Mucosa of rectum (tissue), 2 donors: ENCODE results near the gene KRTAP12-4.
"Not testable (repeated sequence)": the region's sequence is repeated elsewhere in the genome, so short reads cannot be mapped to it uniquely, and the experiment has no call there.

Source experiments
- H3K27ac ChIP-seq, 2 donors: one replicate each; pipeline ENCODE4 v1.7.0; 2013; ENCODE audit warnings: inconsistent platforms in 2 of 2, low read depth in 2 of 2, low read length in 2 of 2
- H3K27me3 ChIP-seq, 2 donors: one replicate each; pipeline ENCODE4 v1.7.0; 2013; ENCODE audit warnings: low read length in 2 of 2; ENCODE audit not compliant: control insufficient read depth in 2 of 2, insufficient read depth in 2 of 2
- H3K36me3 ChIP-seq, 2 donors: one replicate each; pipeline ENCODE4 v1.7.0; 2013; ENCODE audit warnings: low read length in 2 of 2; ENCODE audit not compliant: control insufficient read depth in 2 of 2, insufficient read depth in 2 of 2
- H3K4me1 ChIP-seq, 2 donors: one replicate each; pipeline ENCODE4 v1.7.0; 2013; ENCODE audit warnings: low read length in 2 of 2, mild to moderate bottlenecking in 1 of 2; ENCODE audit not compliant: control insufficient read depth in 2 of 2, insufficient read depth in 2 of 2
- H3K4me3 ChIP-seq, 2 donors: one replicate each; pipeline ENCODE4 v1.7.0; 2013; ENCODE audit warnings: low read length in 2 of 2
- H3K9ac ChIP-seq, 2 donors: one replicate each; pipeline ENCODE4 v1.7.0; 2013; ENCODE audit warnings: low read length in 2 of 2, low read depth in 1 of 2, mild to moderate bottlenecking in 1 of 2
- H3K9me3 ChIP-seq, 2 donors: one replicate each; pipeline ENCODE4 v1.7.0; 2013; ENCODE audit warnings: low read length in 2 of 2; ENCODE audit not compliant: control insufficient read depth in 2 of 2
- donor health status: healthy.
- donor health status: Normal muscosa, but diverticular disease.

KRTAP12-4 gene

DNA sequence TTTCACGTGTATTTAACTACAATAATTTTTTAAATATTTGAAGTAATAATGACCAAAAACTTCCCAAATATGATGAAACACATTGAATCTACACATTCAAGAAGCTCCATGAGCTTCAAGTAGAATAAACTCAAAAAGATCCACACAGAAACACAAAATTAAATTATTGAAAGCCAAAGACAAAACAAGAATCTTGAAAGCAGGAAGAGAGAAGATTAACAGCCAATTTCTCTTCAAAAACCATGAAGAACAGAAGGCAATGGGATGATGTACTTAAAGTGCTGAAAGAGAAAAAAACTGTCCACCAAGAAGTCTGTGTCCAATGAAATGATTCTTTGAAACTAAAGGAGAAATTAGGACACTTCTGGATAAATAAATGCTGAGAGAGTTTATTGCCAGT is 22.4 kb downstream of the KRTAP12-4 start:
- Histone ChIP-seq H3K4me1 (no peaks in the 10 kb centered on the region), H3K9me3 (peaks cover 0 to 3% of the 10 kb centered on the region in 2 donors), H3K9ac (no peak overlapping the region), H3K36me3 (no peaks in the 10 kb centered on the region), H3K4me3 (no peak overlapping the region), H3K27ac (no peak overlapping the region), H3K27me3 (no peaks in the 10 kb centered on the region)

DNA sequence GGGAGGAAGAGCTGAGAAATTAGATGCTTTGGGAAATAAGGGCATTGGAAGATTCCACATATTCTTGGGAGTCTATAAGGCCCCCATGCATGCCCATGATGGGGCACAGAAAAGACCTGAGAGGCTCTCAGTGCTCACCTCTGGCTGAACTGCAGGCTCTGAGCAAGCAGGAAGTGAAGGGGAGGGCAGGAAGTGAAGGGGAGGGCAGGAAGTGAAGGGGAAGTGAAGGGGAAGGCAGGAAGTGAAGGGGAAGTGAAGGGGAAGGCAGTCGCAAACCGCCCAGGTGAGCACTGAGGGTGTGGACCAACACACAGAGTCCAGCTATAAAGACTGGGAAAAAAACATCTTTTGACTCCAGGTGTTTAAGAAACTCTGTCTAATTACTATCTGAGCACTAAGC is 24.0 kb downstream of the KRTAP12-4 start:
- Histone ChIP-seq H3K4me3 (no peak overlapping the region), H3K4me1 (no peaks in the 10 kb centered on the region), H3K9me3 (peaks cover 0 to 3% of the 10 kb centered on the region in 2 donors)

DNA sequence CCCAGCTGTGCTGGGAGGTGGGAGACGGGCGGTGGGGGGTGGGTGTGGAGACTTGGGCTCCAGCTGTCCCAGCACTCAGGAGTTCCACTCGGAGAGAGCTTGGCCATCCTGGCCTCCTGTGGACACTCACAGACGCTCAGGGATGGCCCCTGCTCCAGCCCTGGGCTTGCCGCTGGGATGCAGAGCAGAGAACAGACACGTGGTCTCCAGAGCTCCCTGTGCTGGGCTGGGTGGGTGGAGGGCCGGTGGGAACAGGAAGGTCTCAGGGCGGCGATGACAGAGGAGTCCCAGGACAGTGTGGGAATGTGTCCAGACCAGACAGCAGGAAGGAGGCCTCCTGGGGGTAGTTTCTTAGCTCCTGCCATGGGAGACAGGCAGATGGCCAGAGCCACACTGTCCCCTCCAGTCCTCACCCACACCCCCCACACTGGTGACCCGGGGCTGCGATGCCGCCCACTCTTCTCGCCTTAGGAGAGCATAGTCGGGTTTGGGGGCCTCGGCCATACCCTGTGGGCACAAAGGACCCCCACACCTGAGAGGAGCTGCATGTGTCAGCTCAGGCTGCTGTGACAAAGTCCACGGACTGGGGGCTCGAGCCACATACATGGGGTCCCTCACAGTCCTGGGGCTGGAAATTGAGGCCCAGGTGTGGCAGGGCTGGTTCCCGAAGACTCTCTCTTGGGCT is 25.6 kb downstream of the KRTAP12-4 start:
- no peak overlapping the region for H3K4me3 ChIP-seq
- no peak overlapping the region for H3K27ac ChIP-seq
- H3K4me1 ChIP-seq: no peaks in the 10 kb centered on the region
- H3K9me3 ChIP-seq: peaks cover 0 to 3% of the 10 kb centered on the region in 2 donors
- H3K9ac ChIP-seq: no peak overlapping the region
- H3K36me3 ChIP-seq: no peaks in the 10 kb centered on the region
- H3K27me3 ChIP-seq: no peaks in the 10 kb centered on the region

More for the DNA sequence above, 24.0 kb downstream of the KRTAP12-4 start:
- Histone ChIP-seq H3K9ac (no peak overlapping the region), H3K27me3 (no peaks in the 10 kb centered on the region), H3K27ac (no peak overlapping the region), H3K36me3 (no peaks in the 10 kb centered on the region)

DNA sequence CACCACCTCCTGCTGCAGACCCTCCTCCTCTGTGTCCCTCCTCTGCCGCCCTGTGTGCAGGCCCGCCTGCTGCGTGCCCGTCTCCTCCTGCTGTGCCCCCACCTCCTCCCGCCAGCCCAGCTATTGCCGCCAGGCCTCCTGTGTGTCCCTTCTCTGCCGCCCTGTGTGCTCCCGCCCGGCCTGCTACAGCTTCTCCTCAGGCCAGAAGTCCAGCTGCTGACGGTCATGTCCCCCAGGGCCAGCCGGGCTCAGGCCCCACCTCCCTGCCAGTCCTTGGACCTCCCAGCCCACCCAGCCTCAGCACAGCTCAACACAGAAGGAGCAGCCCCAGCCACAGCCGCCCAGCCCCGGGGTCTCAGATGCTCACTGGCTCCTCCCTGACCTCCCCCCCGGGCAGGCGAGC is 26.6 kb downstream of the KRTAP12-4 start:
- not testable (repeated sequence) for H3K4me1 ChIP-seq, H3K9ac ChIP-seq, H3K27ac ChIP-seq, H3K4me3 ChIP-seq, H3K36me3 ChIP-seq, H3K9me3 ChIP-seq, H3K27me3 ChIP-seq

DNA sequence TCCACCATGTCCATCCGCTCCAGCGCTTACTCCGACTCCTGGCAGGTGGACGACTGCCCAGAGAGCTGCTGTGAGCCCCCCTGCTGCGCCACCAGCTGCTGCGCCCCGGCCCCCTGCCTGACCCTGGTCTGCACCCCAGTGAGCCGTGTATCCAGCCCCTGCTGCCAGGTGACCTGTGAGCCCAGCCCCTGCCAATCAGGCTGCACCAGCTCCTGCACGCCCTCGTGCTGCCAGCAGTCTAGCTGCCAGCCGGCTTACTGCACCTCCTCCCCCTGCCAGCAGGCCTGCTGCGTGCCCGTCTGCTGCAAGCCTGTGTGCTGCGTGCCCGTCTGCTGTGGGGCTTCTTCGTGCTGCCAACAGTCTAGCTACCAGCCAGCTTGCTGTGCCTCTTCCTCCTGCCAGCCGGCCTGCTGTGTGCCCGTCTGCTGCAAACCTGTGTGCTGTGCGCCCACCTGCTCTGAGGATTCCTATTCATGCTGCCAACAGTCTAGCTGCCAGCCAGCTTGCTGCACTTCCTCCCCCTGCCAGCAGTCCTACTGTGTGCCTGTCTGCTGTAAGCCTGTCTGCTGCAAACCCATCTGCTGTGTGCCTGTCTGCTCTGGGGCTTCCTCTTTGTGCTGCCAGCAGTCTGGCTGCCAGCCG is 27.2 kb downstream of the KRTAP12-4 start:
- not testable (repeated sequence) for H3K4me3 ChIP-seq, H3K27ac ChIP-seq, H3K9me3 ChIP-seq, H3K36me3 ChIP-seq, H3K4me1 ChIP-seq, H3K9ac ChIP-seq, H3K27me3 ChIP-seq

DNA sequence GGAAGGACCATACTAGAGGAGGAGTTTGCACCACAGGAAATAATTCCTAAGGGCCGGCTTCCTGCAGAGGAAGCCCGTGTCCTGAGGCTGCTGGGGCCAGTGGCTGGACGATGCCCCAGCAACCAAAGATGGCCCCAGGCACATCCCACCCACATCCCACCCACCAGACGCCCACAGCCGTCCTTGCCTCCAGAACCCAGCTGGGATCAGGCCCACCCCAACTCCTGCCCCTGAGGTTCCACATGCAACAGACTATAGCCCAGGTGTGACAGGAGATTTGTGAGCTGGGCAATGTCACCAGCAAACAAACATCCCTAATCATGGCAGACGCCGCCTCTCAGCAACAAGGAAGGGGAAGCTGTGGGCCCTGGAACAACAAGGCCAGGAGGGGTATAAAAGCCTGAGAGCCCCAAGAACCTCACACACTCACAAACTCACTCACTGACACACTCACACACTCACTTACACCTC is 27.8 kb downstream of the KRTAP12-4 start, which contains the start of gene KRTAP10-9:
Gene KRTAP10-9, plus strand, starts transcription at position 421 of the 471 bp plus-strand sequence. CDS start 79 bp downstream, outside the sequence.
- H3K27me3 ChIP-seq: no peaks in the 10 kb centered on the region
- H3K4me3 ChIP-seq: no peak within 1 kb of the TSS
- H3K4me1 ChIP-seq: no peaks in the 10 kb centered on the region
- H3K27ac ChIP-seq: no peak within 1 kb of the TSS
- peaks cover 0 to 4% of the 10 kb centered on the region in 2 donors for H3K9me3 ChIP-seq
- no peaks in the 10 kb centered on the region for H3K36me3 ChIP-seq
- H3K9ac ChIP-seq: no peak within 1 kb of the TSS

DNA sequence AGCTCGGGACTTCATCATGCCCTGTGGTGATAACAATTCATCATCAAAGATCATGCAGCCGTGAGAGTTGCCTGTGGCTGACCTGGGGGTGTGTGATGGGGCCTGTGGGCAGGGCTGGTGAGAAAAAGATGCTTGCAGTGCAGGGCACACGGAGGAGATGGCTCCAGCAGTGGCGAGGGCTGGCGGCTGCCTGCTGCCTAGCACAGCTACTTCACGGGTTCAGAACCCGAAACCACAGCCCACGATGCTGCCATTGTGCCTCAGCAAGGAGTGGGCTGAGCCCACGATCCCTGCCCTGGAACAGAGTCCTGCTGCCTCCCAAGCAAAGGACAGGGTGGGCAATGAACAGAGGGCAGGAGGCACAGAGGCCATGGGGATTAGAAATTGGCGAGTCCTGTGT is 28.2 kb downstream of the KRTAP12-4 start:
- H3K36me3 ChIP-seq: no peaks in the 10 kb centered on the region
- H3K4me1 ChIP-seq: no peaks in the 10 kb centered on the region
- H3K27ac ChIP-seq: no peak overlapping the region
- H3K27me3 ChIP-seq: no peaks in the 10 kb centered on the region
- H3K4me3 ChIP-seq: no peak overlapping the region
- peaks cover 0 to 3% of the 10 kb centered on the region in 2 donors for H3K9me3 ChIP-seq
- no peak overlapping the region for H3K9ac ChIP-seq

DNA sequence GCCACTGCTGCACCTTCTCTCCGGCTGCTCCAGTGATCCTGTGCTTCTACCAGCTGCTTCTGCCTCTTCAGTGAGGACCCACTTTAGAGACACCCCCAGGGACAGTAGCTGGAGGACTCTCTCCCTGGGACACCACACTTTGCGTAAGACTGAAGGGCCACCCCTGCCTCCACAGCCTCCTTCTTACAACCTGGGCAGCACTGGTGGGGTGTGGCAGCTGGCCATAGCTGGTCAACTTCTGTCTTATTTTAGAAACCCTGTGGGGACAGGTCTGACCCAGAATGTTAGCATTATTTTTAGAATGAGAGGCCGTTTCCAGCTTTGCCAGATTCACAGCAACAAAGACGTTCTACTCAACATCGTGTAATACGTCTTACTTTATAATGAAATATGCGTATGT is 28.7 kb downstream of the KRTAP12-4 start:
- Histone ChIP-seq H3K9me3 (peaks cover 0 to 2% of the 10 kb centered on the region in 2 donors), H3K27me3 (no peaks in the 10 kb centered on the region), H3K9ac (no peak overlapping the region), H3K36me3 (no peaks in the 10 kb centered on the region), H3K27ac (no peak overlapping the region), H3K4me3 (no peak overlapping the region), H3K4me1 (no peaks in the 10 kb centered on the region)

DNA sequence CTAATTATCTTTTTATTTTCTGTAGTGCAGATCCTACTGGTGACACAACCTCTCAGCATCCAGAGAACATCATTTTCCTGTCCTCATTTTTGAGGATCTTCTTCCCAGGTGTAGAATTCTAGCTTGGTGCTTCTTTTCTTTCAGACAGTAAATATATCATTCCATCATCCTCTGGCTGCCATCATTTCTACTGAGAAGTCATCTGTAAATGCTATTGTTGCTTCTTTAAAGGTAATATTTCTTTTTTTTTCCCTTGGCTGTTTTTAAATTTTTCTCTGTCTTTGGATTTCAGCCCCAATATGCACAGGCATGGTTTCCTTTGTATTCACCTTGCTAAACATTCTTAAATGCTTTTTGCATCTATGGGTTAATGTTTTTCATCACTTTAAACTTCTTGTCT is 30.9 kb downstream of the KRTAP12-4 start:
- Histone ChIP-seq H3K36me3 (no peaks in the 10 kb centered on the region), H3K4me1 (no peaks in the 10 kb centered on the region), H3K9me3 (peaks cover 0 to 2% of the 10 kb centered on the region in 2 donors)

DNA sequence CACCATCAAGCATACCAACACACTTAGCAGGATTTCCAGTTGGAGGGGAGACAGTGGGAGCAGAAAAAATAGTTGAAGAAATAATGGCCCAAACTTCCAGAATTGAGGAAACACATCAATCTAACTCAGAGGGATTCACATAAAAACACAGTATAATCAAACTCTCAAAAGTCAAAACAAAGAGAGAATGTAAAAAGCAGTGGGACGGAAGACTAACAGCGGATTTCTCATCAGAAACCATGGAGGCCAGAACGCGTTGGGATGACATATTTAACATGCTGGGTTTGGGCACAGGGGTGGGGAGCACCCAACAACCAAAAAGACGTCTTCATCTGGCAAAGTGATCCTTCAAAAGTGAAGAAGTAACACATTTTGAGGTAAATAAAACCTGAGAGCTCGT is 34.6 kb downstream of the KRTAP12-4 start:
- Histone ChIP-seq H3K4me1 (no peaks in the 10 kb centered on the region), H3K36me3 (no peaks in the 10 kb centered on the region), H3K27me3 (no peaks in the 10 kb centered on the region), H3K27ac (no peak overlapping the region), H3K9me3 (peaks cover 0 to 2% of the 10 kb centered on the region in 2 donors), H3K9ac (no peak overlapping the region), H3K4me3 (no peak overlapping the region)

More for the DNA sequence above, 30.9 kb downstream of the KRTAP12-4 start:
- no peaks in the 10 kb centered on the region for H3K27me3 ChIP-seq
- H3K27ac ChIP-seq: no peak overlapping the region
- no peak overlapping the region for H3K9ac ChIP-seq
- H3K4me3 ChIP-seq: no peak overlapping the region
